Measurements from ENCODE around the gene WDR86.

DNA sequence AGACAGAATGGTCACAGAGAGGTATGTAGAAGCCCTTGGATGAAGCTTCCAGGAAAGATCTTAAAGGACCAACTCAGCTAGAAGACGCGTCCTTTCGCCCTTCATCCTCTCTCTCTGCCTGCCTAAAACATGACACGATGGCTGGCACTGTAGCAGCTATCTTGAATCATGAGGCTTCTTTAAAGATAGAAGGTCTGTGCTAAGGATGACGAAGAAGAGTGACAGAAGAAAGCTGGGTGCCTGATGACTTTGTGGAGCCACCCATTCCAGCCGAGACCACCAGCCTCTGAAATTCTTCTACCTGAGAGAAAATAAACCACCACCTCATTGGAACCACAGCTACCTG is 25.5 kb downstream of the WDR86 start:
- TF ChIP-seq CREB1 (CRISPR knock-in tag; IDR thresholded peaks at IDR 0.05; ENCODE audit: low read depth) (no peak), POLR2AphosphoS5 (IDR thresholded peaks at IDR 0.05; ENCODE audit: low read depth) (no peak), EZH2 (IDR thresholded peaks at IDR 0.05; ENCODE audit: low read depth, unreplicated experiment) (no peak), STAT1 (IDR thresholded peaks at IDR 0.05; ENCODE audit: unreplicated experiment) (no peak), ZNF331 (CRISPR knock-in tag; IDR thresholded peaks at IDR 0.05; ENCODE audit: low read depth) (no peak)
- TF ChIP-seq, protein P1, sequence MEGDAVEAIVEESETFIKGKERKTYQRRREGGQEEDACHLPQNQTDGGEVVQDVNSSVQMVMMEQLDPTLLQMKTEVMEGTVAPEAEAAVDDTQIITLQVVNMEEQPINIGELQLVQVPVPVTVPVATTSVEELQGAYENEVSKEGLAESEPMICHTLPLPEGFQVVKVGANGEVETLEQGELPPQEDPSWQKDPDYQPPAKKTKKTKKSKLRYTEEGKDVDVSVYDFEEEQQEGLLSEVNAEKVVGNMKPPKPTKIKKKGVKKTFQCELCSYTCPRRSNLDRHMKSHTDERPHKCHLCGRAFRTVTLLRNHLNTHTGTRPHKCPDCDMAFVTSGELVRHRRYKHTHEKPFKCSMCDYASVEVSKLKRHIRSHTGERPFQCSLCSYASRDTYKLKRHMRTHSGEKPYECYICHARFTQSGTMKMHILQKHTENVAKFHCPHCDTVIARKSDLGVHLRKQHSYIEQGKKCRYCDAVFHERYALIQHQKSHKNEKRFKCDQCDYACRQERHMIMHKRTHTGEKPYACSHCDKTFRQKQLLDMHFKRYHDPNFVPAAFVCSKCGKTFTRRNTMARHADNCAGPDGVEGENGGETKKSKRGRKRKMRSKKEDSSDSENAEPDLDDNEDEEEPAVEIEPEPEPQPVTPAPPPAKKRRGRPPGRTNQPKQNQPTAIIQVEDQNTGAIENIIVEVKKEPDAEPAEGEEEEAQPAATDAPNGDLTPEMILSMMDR (conservative IDR thresholded peaks at IDR 0.05; ENCODE audit: low read depth in 2 of 2) = no peak
- TF ChIP-seq, protein P2, sequence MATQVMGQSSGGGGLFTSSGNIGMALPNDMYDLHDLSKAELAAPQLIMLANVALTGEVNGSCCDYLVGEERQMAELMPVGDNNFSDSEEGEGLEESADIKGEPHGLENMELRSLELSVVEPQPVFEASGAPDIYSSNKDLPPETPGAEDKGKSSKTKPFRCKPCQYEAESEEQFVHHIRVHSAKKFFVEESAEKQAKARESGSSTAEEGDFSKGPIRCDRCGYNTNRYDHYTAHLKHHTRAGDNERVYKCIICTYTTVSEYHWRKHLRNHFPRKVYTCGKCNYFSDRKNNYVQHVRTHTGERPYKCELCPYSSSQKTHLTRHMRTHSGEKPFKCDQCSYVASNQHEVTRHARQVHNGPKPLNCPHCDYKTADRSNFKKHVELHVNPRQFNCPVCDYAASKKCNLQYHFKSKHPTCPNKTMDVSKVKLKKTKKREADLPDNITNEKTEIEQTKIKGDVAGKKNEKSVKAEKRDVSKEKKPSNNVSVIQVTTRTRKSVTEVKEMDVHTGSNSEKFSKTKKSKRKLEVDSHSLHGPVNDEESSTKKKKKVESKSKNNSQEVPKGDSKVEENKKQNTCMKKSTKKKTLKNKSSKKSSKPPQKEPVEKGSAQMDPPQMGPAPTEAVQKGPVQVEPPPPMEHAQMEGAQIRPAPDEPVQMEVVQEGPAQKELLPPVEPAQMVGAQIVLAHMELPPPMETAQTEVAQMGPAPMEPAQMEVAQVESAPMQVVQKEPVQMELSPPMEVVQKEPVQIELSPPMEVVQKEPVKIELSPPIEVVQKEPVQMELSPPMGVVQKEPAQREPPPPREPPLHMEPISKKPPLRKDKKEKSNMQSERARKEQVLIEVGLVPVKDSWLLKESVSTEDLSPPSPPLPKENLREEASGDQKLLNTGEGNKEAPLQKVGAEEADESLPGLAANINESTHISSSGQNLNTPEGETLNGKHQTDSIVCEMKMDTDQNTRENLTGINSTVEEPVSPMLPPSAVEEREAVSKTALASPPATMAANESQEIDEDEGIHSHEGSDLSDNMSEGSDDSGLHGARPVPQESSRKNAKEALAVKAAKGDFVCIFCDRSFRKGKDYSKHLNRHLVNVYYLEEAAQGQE (IDR thresholded peaks at IDR 0.05; ENCODE audit: unreplicated experiment) = no peak

Data from GM23338 (cell line).